AG09309 (cell line): ENCODE results near the gene PSTPIP1.

Source experiments
- DNase-seq: peaks from one replicate; pipeline ENCODE4 v3.0.0-alpha.2; 2010; ENCODE audit warnings: low read depth
- H3K4me3 ChIP-seq: 2 replicates; pipeline ENCODE4 v1.5.1; 2011; ENCODE audit warnings: mild to moderate bottlenecking, low read depth, low read length, moderate library complexity; ENCODE audit not compliant: control insufficient read depth
- CTCF ChIP-seq: IDR thresholded peaks from 2 replicates; pipeline ENCODE4 v1.5.1; 2011; ENCODE audit warnings: mild to moderate bottlenecking, low read depth, low read length, inconsistent platforms; ENCODE audit not compliant: insufficient read depth, control insufficient read depth; ENCODE audit errors: missing control alignments

The PSTPIP1 gene

DNA sequence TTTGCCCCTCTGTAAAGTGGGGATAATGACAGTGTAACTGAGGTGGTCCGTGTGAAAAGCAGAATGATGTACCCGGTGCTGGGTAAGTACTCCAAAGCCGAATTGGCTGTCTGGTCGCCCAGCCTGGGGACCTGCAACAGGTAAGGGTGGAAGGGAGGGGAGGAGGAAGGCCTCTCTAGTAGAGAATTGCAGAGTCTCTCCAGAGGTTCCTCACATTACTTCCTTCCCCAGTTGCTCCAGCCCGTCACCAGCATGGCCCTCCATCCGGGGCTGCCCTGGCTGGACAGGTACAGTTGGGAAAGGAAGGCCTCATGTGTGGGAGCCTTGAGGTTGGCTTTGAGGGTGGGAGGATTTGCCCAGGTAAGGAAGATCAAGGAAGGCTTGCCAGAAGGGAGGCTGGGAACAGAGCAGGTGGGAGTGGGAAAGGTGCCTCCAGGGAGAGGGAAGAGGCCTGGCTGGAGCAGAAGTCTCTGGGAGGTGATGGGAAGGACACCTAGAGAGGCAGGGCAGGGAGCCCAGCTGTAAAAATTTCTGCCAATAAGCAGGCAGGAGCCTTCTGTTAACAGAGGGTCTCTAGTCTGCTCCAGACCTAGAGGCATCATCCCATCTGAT is 1.7 kb upstream of the PSTPIP1 start:
- TF ChIP-seq CTCF, result no peak
- H3K4me3 ChIP-seq, result no peak overlapping the region
- DNase-seq, result no peak

GRCh38 chr15:76994001-76994400 is 925 bp upstream of the PSTPIP1 start:
- no peak for DNase-seq
- TF ChIP-seq CTCF, result no peak

DNA sequence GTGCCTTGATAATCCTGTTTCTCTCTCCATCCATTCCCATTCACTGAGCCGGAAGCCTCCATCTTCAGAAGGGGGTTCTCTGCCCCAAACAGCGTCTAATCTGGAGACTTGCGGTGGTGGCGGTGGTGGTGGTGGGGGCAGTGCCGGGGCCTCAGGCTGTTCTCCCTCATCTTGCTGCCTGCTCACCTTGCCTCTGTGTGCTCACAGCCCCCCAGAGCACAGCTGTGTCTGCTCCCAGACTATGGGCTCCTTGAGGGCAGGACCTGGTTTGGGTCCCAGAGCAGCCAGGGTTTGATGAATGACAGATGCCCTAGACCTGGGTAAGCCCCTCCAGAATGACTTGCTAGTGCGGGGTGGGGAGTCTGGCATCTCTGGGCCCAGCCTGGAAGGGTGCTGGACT is 430 bp upstream of the PSTPIP1 start:
- H3K4me3 ChIP-seq, result no peak overlapping the region

More at GRCh38 chr15:76994001-76994400, 925 bp upstream of the PSTPIP1 start:
- no peak overlapping the region for H3K4me3 ChIP-seq

GRCh38 chr15:76996076-76996525 is 1.2 kb downstream of the PSTPIP1 start:
- TF ChIP-seq CTCF, result no peak
- DNase-seq, result no peak
- no peak overlapping the region for H3K4me3 ChIP-seq

More for the DNA sequence above, 430 bp upstream of the PSTPIP1 start:
- no peak for TF ChIP-seq CTCF
- no peak for DNase-seq

GRCh38 chr15:76996526-76997401 is 1.8 kb downstream of the PSTPIP1 start:
- no peak for TF ChIP-seq CTCF
- DNase-seq, result no peak
- H3K4me3 ChIP-seq, result no peak overlapping the region

- no peak for DNase-seq
- no peak overlapping the region for H3K4me3 ChIP-seq
- TF ChIP-seq CTCF, result no peak
Measured at GRCh38 chr15:76998663-76999285, 3.8 kb downstream of the PSTPIP1 start.
